Ovary (tissue), 9 donors: ENCODE data around the gene SPEG. TPM values are rescaled to one million over a fixed set of nuclear protein-coding genes. Genes with fewer than 3 reads are reported as not detected.

Experiments
- DNase-seq, 5 donors: peaks; one replicate each; pipeline ENCODE4 v3.0.0-alpha.2; 2019 to 2020
- H3K27ac ChIP-seq, 2 donors: fragments of 200-600 bp; one replicate each; pipeline versions ENCODE4 v1.5.1 to v1.8.0; 2019 to 2022
- H3K27me3 ChIP-seq: fragments of 200-600 bp; one replicate; pipeline ENCODE4 v1.8.0; 2022
- H3K36me3 ChIP-seq: fragments of 200-600 bp; sonication (generic); one replicate; pipeline ENCODE4 v1.5.1; 2019
- H3K4me1 ChIP-seq: one replicate; pipeline ENCODE4 v1.8.1; 2013; ENCODE audit warnings: mild to moderate bottlenecking, moderate library complexity; ENCODE audit not compliant: insufficient read depth
- H3K4me3 ChIP-seq: fragments of 200-600 bp; sonication (generic); one replicate; pipeline ENCODE4 v1.5.1; 2017
- H3K9me3 ChIP-seq, 2 donors: fragments of 200-600 bp in 1 of 2; sonication (generic) in 1 of 2; one replicate each; pipeline versions ENCODE4 v1.5.1 to v1.8.1; 2013 to 2019; ENCODE audit warnings: mild to moderate bottlenecking in 1 of 2, moderate library complexity in 1 of 2
- CTCF ChIP-seq, 3 donors: fragments of 450-650 bp in 2 of 3; fragments of 200-600 bp in 1 of 3; IDR thresholded peaks; one replicate each; pipeline versions ENCODE4 v1.5.1 to v1.8.0; 2016 to 2022; ENCODE audit warnings: antibody characterized with exemption in 3 of 3, mild to moderate bottlenecking in 1 of 3
- EP300 ChIP-seq: sonication (generic); formaldehyde crosslinking; IDR thresholded peaks from one replicate; pipeline ENCODE4 v1.6.1; 2017; ENCODE audit warnings: antibody characterized with exemption
- POLR2A ChIP-seq: fragments of 450-650 bp; IDR thresholded peaks from one replicate; pipeline ENCODE4 v1.6.1; 2017; ENCODE audit warnings: antibody characterized with exemption, mild to moderate bottlenecking, moderate library complexity
- WGBS, 3 donors: extraction: QIAGEN DNeasy Blood & Tissue Kit in 1 of 3; methylation state at CpG; one replicate each; pipeline versions ENCODE4 v1.1.5 to v1.1.7; 2013 to 2017; 5-methylcytosine and 5-hydroxymethylcytosine counted together
- intact Hi-C, 4 donors: fragments of 100-400 bp; cut with DNase I; formaldehyde crosslinking; loops; one replicate each; pipeline versions ENCODE4 v1.11.0 to v1.15.1; 2022 to 2023
- polyA plus RNA-seq, 2 donors: library from polyadenylated mRNA; stranded (reverse); fragments of 200-250 nt in 1 of 2; fragments of 350-450 nt in 1 of 2; fragmentation: Illumina TruSeq in 1 of 2; extraction: RNeasy Lipid Tissue Mini Kit (QIAGEN cat#74804) in 1 of 2; gene quantifications; one replicate each; pipeline ENCODE4 v1.2.3, GENCODE V29; 2013 to 2014
- total RNA-seq, 7 donors: library from RNA; depleted of rRNA in 2 of 7; stranded (reverse); fragments of >200 nt in 2 of 7; fragmentation: NEBNext Ultra II Directional in 3 of 7; extraction: Animal tissue kit (Norgen Biotek cat#: 25700) in 3 of 7; gene quantifications; one replicate each; pipeline versions ENCODE4 v1.1.0 to v1.2.4, GENCODE V29; 2016 to 2023
- donor health status: DM: no; HTN: no; CAD: no; lungs with moderate emphysema.
- donor health status: DM: no; HTN: no; CAD: no.
- donor health status: Bipolar disorder and iron deficiency.
- donor health status: DM: yes; HTN: yes; CAD: no.
- donor health status: DM: no; HTN: no; CAD: no.
- donor health status: DM: yes; HTN: yes; CAD: no.

The SPEG gene
- total and polyA plus RNA-seq, 9 donors = 9.9 to 79.7 (median 29.6) TPM

GRCh38 chr2:219467736-219468075 lies 33.1 kb downstream of the SPEG start:
- DNase-seq = no peak
- no peak overlapping the region for H3K4me3 ChIP-seq
- no peaks in the 10 kb centered on the region for H3K36me3 ChIP-seq
- no peak for TF ChIP-seq POLR2A
- TF ChIP-seq CTCF (IDR thresholded peaks at IDR 0.05) = no peak
- no peak for TF ChIP-seq EP300
- no peaks in the 10 kb centered on the region for H3K4me1 ChIP-seq
- intact Hi-C loops = no loop called here
- H3K27me3 ChIP-seq = no peaks in the 10 kb centered on the region
- no peaks in the 10 kb centered on the region for H3K9me3 ChIP-seq
- WGBS, 3 donors = 90 to 93% (median 92%) methylated on average over 2 of the region's 2 CpGs
- no peak overlapping the region for H3K27ac ChIP-seq

- 92 to 94% (median 94%) methylated on average over 23 of the region's 23 CpGs for WGBS, 3 donors
- H3K4me1 ChIP-seq = no peaks in the 10 kb centered on the region
- no peak overlapping the region for H3K27ac ChIP-seq
These were observed 34.0 kb downstream of the SPEG start for GRCh38 chr2:219468410-219469185.

DNA sequence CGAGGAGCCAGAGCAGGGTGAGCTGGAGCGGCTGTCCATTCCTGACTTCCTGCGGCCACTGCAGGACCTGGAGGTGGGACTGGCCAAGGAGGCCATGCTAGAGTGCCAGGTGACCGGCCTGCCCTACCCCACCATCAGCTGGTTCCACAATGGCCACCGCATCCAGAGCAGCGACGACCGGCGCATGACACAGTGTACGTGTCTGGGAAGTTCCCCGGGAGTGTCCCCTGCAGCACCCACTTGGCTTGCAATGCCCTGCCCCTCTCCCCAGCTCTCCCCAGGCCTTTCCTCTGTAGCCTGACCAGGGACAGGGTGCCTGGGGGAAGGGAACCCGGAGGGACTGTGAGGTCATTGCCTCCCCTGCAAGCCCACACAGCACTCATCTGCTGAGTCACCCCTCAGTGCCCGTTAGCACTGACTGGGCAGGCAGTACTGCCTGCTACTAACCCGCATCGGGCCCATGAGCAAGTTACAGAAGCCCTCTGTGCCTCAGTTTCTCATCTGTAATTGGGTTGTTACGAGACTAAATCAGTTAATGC lies 34.6 kb downstream of the SPEG start:
- no peak overlapping the region for H3K4me3 ChIP-seq
- H3K9me3 ChIP-seq = no peaks in the 10 kb centered on the region
- no peak overlapping the region for H3K27ac ChIP-seq
- 90% methylated on average over 16 of the region's 16 CpGs for WGBS, 3 donors
- H3K27me3 ChIP-seq = no peaks in the 10 kb centered on the region
- TF ChIP-seq POLR2A (no peak), EP300 (no peak), CTCF (IDR thresholded peaks at IDR 0.05) (no peak)
- intact Hi-C loops = no loop called here
- no peak for DNase-seq
- H3K4me1 ChIP-seq = no peaks in the 10 kb centered on the region
- H3K36me3 ChIP-seq = no peaks in the 10 kb centered on the region

More at GRCh38 chr2:219468410-219469185, 34.0 kb downstream of the SPEG start:
- TF ChIP-seq CTCF (IDR thresholded peaks at IDR 0.05) (no peak), EP300 (no peak), POLR2A (no peak)
- Histone ChIP-seq H3K4me3 (no peak overlapping the region), H3K36me3 (no peaks in the 10 kb centered on the region), H3K27me3 (no peaks in the 10 kb centered on the region), H3K9me3 (no peaks in the 10 kb centered on the region)
- no peak for DNase-seq
- intact Hi-C loops = no loop called here

- TF ChIP-seq EP300 = no peak
- TF ChIP-seq CTCF (IDR thresholded peaks at IDR 0.05) = no peak
- no peak for TF ChIP-seq POLR2A
- H3K27ac ChIP-seq = no peak overlapping the region
These were observed 35.8 kb downstream of the SPEG start for GRCh38 chr2:219470429-219470828.

More at GRCh38 chr2:219470429-219470828, 35.8 kb downstream of the SPEG start:
- no peaks in the 10 kb centered on the region for H3K36me3 ChIP-seq
- WGBS, 3 donors = 67 to 70% (median 67%) methylated on average over 4 of the region's 4 CpGs
- no peaks in the 10 kb centered on the region for H3K9me3 ChIP-seq
- H3K4me1 ChIP-seq = no peaks in the 10 kb centered on the region
- DNase-seq = no peak
- no peaks in the 10 kb centered on the region for H3K27me3 ChIP-seq
- H3K4me3 ChIP-seq = no peak overlapping the region
- intact Hi-C loops = loop anchor here in 3 of 4 donors (5.0 to 10.0 kb wide), 3 partner anchors 52 to 64 kb away; no protein-coding TSS in a partner anchor
